ENCODE data around the gene LIN7C.

DNA sequence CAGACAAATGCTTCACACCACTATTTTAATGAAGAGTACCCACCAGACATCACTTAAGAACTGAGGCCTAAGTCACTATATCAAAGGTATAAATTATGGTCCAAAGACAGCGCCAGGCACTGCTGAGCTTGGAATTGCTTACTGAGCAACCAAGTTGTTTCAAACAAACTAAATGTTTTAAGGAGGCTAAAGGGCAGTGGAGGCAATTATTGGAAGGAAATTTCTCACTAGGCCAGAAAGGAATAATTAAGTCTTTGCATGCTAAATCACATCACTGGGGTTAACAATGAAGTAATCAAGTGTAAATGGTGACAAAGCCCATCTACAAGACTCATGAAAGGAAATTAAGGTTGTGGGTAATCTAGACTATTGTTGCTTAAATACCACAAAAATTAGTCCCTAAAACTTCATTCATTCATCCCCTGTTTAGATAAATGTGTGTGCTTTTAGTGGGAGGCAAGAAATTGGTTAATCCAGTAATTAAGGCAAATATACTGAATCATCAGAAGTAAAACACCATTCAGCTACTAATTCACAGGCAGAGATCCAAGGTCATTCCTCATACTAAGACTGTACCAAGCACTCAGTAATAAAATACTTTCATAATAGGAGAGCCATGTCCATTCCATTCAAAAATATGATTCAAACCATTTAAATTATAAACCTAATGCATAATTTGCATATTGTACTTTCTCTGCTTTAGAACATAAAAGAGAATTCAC lies 55.2 kb downstream of the LIN7C start:
- TF ChIP-seq, protein P1, sequence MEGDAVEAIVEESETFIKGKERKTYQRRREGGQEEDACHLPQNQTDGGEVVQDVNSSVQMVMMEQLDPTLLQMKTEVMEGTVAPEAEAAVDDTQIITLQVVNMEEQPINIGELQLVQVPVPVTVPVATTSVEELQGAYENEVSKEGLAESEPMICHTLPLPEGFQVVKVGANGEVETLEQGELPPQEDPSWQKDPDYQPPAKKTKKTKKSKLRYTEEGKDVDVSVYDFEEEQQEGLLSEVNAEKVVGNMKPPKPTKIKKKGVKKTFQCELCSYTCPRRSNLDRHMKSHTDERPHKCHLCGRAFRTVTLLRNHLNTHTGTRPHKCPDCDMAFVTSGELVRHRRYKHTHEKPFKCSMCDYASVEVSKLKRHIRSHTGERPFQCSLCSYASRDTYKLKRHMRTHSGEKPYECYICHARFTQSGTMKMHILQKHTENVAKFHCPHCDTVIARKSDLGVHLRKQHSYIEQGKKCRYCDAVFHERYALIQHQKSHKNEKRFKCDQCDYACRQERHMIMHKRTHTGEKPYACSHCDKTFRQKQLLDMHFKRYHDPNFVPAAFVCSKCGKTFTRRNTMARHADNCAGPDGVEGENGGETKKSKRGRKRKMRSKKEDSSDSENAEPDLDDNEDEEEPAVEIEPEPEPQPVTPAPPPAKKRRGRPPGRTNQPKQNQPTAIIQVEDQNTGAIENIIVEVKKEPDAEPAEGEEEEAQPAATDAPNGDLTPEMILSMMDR (IDR thresholded peaks at IDR 0.05; ENCODE audit: low read depth, low read length, missing input control), result no peak
- no peak for TF ChIP-seq HNF4A (conservative IDR thresholded peaks at IDR 0.05)
- no peak for TF ChIP-seq TAF1 (conservative IDR thresholded peaks at IDR 0.05)

Measured in liver (tissue), 3 donors.